ENCODE measurements around the gene FABP2.
A peak's percentile ranks its signal among the peaks of the same experiment; 100 is the strongest.
"Not testable (repeated sequence)": the region's sequence is repeated elsewhere in the genome, so short reads cannot be mapped to it uniquely, and the experiment has no call there.

FABP2 gene

DNA sequence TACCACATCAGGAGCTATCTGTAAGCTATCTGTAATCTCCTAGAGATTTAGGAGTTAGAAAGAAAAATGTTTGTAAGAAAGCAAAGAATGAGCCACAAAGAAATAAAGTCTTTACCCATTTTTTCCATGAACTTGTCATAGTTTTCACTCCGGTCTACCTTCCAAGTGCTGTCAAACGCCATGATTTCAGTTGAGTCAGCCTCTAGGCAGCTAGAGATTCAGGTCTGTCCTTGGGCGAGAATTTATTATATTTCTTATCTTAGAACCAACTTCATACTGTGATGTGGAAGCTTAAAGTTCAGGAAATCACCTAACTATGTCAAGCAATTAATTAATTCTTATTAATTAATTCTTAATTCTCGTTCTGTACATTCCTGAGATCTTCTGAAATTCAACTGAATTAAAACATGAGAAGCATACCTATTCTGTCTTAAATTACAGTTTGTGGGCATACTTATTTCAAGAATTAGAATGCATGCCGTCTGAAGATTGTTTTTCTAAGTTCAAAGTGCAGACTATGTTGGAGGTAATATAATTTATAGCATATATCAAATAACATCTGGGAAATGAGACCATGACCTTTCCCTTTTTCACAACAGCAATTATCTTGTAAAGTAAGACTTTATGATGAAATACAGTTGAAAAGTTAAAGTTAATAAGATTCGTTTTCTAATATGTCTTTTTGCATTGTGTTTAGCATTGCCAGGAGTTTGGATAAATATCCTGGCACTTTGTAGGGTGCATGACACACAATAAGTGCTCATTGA is at the start of gene FABP2:
Gene FABP2, minus strand, starts transcription at position 218 of the 767 bp plus-strand sequence. Its CDS starts 36 bp downstream, at position 182.
- no peak for DNase-seq

DNA sequence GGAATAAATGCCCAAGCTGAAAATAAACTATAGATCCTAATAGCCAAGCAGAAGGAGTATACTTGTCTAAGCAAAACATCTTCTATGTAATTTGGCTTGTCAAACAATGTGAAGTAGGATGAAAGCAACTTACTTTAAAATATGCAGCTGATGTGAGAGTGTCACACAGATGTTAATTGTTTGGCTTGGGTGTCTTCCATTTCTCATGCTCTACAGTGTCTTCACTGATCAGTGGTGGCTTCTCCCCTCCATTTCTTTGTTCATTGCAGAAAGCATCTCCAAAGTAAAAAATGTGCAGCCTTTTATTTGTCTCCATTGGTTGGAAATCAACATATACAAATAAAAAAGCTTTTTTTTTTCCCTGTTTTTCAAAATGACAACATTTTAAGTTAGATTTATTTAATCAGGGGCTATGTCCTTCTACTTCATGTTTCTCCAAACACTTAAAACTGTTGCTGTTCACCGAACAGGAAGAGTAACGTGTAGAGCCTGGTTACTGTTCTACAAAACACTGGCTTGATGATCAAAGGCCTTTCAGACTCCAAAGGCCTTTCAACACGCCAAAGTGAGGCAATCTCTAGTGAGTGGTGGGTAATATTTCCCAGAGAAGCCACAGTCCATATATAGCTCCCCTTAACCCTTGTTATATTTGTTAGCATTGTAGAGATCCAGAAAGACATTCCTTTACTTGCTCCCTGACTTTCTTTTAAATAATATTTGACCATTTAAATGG is 49.2 kb upstream of the FABP2 start:
- DNase-seq = not testable (repeated sequence)

DNA sequence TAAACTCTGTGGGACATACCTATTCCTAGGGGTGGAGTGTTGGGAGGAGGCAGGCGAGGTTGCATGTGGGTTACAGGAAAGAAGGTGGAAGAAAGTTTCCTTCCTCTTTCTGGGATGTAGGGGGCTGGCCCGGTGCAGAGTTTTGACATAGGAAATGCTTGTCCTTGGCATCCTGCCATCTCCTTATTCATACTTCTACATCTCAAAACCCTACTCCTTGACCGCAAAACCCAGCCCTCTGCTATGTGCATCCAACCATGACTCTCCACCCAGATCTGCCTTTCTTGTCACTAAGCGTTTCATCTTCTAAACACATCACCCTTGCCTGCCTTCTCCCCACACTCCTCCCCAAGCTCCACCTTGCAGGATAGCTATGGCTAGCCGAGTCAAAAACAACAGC is 48.5 kb upstream of the FABP2 start:
- peak; percentile 82 for DNase-seq

DNA sequence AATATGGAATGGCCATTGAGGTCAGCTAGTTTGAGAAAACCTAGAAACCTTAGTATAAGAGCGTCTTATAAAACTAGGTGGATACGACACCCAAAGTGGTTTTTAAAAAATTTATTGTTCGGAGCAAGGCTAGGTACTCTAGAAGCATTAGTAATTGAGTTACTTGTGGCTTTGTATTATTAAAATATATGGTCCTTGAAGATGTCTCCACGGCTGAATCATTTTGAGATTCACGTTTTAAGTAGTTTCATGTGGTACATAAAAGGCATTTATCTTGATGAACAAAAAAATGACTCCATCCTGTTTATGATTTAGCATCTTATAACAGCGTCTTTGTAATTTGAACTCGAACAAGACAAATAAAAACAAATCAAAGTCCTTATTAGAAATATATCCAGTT is 44.9 kb upstream of the FABP2 start:
- DNase-seq = not testable (repeated sequence)

DNA sequence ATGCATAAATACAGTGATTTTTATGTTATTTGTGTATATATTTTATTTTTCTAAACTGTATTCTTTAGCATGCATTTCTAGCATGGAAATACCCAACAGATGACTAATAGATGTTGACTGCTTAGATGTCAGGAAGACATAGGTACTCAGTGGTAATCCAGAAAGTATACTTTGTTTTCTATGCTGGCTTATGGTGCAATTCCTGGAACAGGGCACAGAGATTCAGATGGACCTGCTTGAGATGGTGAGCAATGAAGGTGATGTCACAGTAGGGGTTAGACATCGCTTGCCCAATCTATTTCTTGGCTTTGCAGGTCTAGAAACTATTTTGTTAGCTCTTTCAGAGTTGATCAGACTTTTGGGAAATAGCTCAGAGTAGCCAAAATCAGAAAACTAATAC is 42.3 kb upstream of the FABP2 start:
- DNase-seq = not testable (repeated sequence)

DNA sequence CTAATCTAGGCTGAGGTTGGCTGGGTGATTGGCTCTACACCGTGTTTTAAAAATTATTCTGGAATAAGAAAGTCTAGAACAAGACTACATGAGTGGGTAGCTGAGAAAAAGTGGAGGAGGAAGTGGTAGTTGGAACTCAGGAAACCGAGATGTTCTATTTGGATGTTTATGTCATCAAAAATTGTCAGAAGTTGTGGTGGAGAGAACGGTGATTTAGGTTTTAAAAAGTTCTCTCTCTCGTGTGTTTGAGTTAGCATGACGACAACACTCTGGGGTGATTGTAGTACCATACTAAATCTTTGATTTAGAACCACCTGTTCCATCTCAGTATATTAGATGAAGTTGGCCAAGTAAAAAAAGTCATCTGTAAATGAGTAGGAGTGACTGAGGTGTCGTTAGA is 41.4 kb upstream of the FABP2 start:
- DNase-seq = not testable (repeated sequence)

DNA sequence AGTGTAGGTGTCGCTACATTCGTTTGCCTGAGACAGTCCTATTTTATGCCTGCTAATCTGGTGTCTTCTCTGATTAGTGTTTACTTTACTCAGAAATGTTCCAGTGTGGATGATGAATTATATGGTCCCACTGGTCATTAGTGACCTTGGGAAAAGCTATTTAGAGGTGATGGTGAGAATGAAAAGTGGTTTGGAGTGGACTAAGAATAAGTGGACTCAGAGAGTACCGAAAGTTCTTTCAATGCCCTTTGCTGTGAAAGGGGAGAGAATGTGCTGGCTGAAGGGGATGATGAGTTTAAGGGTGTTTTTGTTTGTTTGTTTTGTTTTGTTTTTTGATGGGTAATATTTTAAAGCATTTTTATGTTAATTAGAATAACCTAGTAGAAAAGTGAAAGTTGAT is 40.5 kb upstream of the FABP2 start:
- DNase-seq = not testable (repeated sequence)

DNA sequence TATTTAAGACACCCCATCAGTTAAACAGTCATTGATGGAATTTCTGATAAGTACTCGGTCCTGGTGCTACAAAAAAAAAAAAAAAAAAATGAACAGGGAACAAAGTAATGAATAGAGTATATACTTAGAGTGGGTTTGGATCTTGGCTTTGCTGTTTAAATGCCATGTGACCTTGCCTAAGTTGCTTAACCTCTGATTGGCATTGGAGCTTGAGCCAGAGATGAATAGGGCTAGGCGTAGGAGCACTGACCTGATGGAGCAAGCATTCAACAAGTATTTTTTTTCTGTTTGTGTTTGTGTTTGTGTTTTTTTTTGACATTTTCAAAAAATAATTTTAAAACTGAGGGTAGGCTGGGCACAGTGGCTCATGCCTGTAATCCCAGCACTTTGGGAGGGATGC is 37.9 kb upstream of the FABP2 start:
- DNase-seq = not testable (repeated sequence)

DNA sequence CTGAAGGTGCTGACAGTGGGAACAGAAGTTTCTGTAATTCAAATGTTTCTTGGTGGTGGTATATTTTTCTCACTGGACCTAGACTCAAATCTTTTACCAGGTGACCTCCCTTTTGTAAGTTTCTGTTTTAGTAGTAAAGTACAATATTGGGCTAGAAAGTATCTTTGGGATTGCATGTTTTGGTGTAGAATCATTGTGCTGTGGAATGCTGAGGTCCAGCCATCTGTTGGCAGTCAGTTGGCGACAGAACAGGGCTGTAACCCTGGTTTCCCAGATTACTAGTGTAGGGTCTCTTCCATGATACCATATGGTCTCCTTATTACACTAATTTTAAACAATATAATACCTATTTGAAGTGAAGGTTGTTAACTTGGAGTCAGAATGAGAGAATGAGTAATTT is 34.9 kb upstream of the FABP2 start:
- DNase-seq = not testable (repeated sequence)

DNA sequence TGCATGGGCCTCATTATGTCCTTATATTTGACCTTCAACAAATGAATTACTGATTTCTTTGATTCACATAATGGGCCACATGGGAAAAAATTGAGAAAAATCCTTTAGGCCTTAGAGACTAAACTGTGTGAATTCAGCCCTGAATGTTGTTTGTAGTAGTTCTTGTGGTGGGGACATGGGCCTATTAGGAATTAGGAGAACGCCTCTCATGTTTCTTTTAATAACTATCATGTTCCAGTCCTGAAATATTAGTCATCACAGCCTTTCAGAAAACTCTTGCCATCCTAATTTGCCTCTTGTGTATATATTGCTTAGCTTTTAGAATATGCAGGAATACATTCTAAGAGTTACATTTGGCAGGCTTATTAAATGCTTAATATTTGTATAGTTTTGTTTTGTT is 34.1 kb upstream of the FABP2 start:
- not testable (repeated sequence) for DNase-seq

DNA sequence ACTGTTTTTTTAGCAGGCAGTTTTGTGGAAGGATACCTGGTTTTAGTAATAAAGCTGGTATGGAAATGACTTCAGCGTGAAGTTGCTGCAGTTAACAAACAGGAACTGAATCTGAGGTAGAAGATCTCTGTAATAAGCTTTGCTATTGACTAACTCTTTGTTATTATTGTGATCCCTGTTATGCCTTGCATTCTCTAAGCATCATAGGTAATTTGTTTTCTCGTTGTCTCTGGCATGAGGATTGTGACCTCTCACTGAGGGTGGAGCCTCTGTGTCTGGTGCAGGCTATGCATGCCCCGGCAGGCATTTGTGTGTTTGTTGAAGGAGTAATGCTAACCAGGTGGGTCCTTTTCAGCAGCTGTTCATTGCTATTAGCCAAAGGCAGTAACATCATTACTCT is 31.4 kb upstream of the FABP2 start:
- DNase-seq = not testable (repeated sequence)

DNA sequence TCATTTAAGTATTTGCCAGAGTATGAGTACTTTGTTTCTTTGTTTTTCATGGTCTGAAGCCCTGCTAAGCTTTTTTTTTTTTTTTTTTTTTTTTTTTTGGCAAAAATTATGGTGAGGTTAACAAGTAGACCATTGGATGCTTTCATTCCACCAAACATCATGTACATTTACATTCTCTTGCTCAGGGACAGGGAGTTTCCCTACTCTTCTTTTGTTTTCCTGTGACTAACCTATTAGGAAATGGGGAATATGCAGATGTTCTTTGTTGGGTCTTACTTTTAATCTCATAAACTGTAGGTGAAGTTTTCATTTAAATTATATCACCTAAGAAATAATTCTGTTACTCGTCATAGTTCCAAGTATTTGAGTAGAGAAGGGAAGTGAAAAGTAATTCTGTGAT is 26.2 kb upstream of the FABP2 start:
- not testable (repeated sequence) for DNase-seq

DNA sequence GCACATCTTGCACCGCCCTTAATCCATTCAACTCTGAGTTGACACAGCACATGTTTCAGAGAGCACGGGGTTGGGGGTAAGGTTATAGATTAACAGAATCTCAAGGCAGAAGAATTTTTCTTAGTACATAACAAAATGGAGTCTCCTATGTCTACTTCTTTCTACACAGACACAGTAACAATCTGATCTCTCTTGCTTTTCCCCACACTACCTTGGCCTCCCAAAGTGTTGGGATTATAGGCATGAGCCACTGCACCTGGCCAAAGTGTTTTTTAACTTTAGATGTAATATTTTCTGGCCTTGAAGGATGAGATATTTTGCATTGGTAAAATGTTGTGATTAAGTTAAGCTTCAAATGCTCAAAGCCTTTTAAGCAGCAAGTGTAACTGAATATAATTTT is 21.4 kb upstream of the FABP2 start:
- DNase-seq = not testable (repeated sequence)

DNA sequence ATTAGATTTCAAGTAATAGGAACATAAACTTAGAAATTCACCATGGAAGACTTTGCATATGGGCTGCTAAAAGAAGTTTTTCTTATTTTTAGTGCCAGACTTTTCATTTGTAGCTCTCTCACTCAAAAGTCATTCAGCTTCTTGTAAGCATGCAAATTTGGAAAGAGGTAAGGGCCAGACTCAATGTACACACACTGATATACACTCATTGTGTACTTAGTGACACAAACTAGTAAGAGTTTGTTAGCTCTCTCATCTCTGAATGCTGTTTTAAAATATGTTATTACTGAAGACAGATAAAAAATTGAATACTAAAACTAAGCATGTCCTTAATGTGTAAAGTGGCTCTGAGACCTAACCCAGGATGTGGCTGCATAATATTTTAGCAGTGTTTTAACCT is 18.0 kb upstream of the FABP2 start:
- DNase-seq = not testable (repeated sequence)

DNA sequence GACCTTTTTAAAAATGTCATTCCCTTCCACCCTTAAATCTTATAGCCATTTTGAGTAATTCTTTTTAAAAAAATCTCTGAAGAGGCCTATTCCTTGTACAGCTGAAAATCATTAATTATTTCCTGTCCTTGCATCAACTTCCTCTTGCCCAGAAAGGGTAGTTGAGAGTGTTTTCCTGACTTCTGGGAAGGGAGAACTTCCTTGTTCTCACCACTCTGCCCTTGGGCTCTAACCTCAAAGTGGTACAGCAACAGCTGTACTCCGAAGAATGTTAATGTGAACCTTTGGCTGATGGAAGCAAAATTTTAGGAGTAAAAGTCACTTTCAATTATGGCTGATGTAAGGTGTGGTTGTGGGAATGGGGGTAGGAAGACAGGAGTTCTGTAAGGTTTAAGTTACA is 15.1 kb upstream of the FABP2 start:
- no peak for DNase-seq

DNA sequence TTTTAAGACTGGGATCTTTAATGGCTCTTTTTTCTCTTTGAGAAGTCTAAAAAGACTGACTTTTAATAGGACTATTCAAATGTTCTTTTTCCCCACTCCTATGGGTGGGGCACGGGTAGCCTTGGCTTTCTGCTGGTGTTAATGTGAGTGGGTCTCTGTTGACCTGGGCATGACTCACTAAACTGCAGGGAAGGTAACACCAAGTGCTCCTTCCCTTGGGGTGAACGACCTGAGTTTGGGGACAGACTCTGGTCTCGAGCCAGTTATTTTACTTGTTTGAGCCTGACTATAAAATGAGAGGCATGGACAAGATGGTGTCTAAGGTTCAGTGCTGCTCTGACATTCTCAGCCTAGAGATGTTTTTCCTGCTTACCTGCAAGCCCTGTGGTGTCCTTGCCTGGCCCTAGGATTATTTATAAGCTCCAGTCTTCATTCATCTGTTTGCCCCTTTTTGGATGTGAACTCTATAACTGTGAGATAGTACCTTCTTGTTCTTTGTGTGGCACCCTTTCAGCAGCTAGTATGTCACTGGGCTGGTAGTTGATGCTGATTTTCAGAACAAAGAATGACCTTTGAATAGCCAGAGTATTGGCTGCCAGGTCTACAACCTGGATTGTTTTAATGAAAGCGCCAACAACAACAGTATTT is 14.5 kb upstream of the FABP2 start:
- not testable (repeated sequence) for DNase-seq

DNA sequence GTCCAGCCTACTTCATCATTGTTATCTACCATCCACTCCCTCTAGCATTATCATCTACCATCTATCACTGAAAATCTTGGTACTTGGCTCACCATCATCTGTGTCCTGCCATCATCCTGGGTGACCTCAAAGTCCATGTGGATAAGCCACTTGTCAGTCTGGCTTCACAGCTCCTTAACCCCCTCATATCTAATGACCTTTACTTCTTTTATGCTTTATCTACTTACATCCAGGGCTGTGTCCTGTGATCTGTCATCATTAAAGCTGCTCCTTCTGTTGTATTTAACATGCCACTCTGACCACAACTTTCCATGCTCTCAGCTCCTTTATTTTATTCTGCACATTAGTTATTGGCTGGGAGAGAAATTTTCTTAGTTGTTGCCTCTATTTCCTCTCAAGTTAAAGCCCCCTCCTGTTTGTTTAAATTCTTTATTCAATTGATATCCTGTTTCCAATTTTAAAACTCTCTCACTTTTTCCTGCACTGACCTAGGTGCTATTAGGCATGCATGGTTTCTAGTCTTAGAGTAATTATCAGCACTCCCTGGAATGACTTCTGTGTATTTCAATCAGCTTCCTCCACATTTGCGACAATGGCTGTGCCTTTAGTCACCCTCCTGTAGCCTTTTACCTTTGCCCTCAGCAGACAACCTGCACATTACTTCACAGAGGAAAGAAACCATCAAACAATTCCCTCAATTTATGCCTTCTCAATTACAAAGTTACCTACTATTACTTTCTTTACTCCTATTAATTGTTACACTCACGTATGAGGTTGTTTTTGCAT is 8.1 kb upstream of the FABP2 start:
- no peak for DNase-seq

DNA sequence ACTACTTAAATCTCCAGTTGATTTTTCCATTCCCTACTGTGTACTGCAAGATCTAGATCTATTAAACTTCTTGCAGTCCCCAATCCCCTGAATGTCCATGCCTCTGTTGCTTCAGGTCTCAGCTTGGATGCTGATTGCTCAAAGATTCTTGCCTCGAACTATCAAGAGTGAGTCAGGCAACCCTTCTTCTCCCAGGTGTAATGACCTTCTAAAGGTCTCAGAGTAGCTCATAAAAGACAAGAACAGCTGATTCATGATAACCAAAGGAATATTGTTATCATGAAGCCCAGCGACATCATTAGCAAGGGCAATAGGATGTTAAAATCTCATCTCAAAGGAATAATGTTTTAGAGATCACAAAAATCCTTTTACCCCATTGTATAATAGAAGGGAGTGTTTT is 6.8 kb upstream of the FABP2 start:
- no peak for DNase-seq

DNA sequence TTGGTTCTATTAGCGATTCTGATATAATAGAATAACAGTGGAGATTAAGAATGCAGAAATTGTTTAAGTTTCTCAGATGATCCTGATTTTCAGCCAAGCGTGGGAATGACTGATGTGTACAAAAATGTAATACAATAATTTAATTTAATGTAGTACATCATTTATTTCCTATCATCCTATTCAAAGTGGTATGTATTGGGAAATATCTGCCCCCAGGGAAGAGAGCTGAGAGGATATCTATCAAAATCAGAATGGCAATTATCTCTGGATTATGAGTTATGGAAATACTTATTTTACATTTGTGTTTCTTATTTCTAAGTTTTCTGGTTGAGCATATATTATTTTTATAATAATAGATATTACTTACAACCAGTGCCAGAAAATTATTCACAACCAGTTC is 3.9 kb downstream of the FABP2 start:
- DNase-seq = no peak

DNA sequence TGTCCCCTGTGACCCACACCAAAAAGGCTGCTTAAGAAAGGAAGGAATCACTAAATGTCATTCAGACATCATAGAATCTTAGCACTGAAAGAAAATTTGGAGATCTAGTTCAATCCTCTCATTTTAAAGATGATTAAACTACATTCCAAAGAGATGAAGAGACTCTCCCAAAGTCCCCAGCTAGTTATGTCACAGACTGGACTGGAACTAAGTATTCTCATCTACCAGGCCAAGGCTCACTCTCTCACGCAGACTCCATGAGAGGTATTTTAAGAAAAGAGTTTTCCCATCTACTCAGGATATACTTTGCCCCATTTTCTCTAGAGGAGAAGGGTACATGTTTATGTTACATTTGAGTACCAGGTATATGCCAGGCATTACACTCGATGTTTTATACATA is 6.9 kb downstream of the FABP2 start:
- DNase-seq = no peak

DNA sequence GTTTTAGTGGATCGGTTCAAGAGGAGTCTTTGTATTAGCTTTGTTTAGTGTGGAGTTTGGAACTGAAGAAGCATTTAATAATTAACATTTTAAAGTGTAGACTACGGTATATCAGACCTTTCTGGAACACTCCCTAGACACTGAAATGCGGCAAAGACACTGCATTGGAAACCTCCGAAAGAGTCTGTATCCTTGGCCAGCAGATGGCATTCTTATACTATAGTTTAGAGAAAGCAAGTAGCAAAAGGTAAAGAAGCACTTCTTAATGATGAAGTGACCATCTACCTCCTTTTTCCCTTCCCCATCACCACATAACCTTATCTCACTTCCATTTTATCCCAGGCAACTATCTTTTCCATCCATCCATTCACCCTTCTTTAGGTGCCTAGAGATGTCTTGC is 7.6 kb downstream of the FABP2 start:
- DNase-seq = peak; percentile 7

DNA sequence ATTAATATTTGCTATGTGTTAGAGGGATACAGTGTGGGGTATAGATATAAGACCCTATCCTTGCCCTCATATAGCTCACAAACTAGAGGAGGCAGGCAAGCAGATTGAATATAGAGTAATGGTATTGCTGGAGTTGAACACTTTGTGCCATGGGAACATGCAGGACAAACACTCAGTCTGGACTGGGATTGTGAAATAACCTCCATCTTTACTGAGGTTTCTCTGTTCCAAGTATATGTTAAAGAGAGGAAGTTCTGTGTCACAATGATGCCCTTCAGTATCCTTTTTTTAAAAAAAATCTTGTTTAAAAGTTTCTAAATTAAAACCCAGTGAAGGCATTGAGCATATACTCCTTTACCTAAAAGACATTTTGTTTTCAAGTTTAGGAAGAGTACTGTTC is 8.7 kb downstream of the FABP2 start:
- no peak for DNase-seq

DNA sequence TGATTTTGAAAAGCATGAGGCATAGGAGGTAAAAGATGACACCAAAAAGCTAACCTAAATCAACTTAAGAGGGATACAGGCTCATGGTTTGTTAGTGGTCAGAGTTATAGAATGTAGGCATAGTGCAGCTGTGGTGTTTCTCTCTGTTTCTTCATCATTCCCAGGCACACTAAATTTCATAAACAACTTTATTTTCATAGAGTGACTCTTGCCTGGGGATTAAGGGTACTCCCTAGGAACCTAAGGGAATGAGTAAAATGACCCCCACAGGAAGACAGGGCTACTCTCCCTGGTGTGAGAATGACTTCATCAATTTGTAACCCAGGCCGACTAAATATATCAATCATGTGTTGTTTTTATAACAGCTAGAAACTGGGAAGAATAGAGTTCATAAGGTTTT is 11.1 kb downstream of the FABP2 start:
- DNase-seq = peak; percentile 5

Data from kidney glomerular epithelial cell (primary cell).